Immature natural killer cell (primary cell): ENCODE measurements around the gene PARS2. TPM values are rescaled to one million over a fixed set of nuclear protein-coding genes. Genes with fewer than 3 reads are reported as not detected.

Experiments
- DNase-seq, 3 donors: peaks; one replicate each; pipeline ENCODE4 v3.0.0; 2022; ENCODE audit warnings: mixed read lengths in 1 of 3
- H3K27ac Mint-ChIP-seq, 6 donors: one replicate each; pipeline ENCODE4 v1.8.0; 2020; ENCODE audit warnings: mixed read lengths in 6 of 6, mild to moderate bottlenecking in 5 of 6, inconsistent platforms in 4 of 6, moderate library complexity in 3 of 6
- H3K27me3 Mint-ChIP-seq, 3 donors: one replicate each; pipeline ENCODE4 v1.8.0; 2020 to 2021; ENCODE audit warnings: low read depth in 3 of 3, mild to moderate bottlenecking in 3 of 3, mixed read lengths in 3 of 3, moderate library complexity in 3 of 3, inconsistent platforms in 1 of 3
- H3K36me3 Mint-ChIP-seq, 3 donors: one replicate each; pipeline ENCODE4 v1.8.0; 2020; ENCODE audit warnings: mixed read lengths in 3 of 3, inconsistent platforms in 2 of 3, mild to moderate bottlenecking in 2 of 3
- H3K4me1 Mint-ChIP-seq, 2 donors: one replicate each; pipeline ENCODE4 v1.8.0; 2020; ENCODE audit warnings: inconsistent platforms in 2 of 2, mild to moderate bottlenecking in 2 of 2, mixed read lengths in 2 of 2, moderate library complexity in 1 of 2
- H3K4me3 Mint-ChIP-seq, 5 donors: one replicate each; pipeline ENCODE4 v1.8.0; 2020; ENCODE audit warnings: mild to moderate bottlenecking in 5 of 5, mixed read lengths in 5 of 5, inconsistent platforms in 3 of 5, moderate library complexity in 3 of 5
- H3K9me3 Mint-ChIP-seq, 6 donors: one replicate each; pipeline ENCODE4 v1.8.0; 2020; ENCODE audit warnings: mild to moderate bottlenecking in 6 of 6, mixed read lengths in 6 of 6, inconsistent platforms in 4 of 6, moderate library complexity in 3 of 6
- polyA plus RNA-seq, 3 donors: library from polyadenylated mRNA; unstranded; fragments of 300-500 nt; fragmentation: Illumina TruSeq; gene quantifications; one replicate each; pipeline ENCODE4 v1.2.3, GENCODE V29; 2021

PARS2 gene
- polyA plus RNA-seq, 3 donors from 2014 or later: 0.89 to 4.0 (median 3.3) TPM

DNA sequence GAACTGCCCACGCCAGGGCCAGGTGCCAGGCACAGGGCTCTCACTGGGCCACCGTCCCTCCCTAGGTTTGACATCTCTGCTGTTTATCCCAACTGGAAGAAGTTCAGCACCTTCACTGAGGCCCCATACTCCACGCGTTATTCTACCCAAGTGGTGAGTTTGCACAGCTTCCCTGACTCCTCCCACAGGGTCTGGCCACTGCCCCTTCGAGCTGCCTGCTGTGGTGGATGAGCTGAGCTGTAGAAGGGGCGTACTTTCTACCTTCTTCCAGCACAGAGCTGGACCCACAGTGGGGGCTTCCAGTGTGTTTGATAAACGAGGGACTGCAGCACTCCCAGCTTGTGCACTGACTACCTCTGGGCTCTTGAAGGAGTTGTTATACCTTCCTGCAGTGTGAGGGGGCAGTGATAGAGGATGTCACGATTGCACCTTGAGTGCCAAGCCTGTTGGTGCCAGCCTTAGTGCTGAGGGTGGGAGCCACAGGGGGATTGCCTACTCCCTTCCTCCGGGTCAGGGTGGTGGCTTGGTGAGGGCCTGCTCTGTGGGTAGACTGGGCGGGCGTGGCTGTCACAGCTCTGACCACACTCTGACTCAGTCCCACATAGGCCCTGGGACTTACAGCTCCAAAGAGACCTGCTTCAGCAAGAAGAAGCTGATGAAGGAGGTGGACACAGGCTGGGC is 42.7 kb upstream of the PARS2 start:
- Mint-ChIP-seq H3K27me3 (peaks cover 0 to 8% (median 2%) of the 10 kb centered on the region in 3 donors), H3K9me3 (no peaks in the 10 kb centered on the region), H3K36me3 (peaks cover 4 to 10% (median 10%) of the 10 kb centered on the region in 3 donors), H3K4me3 (peak overlapping the region; percentile 84 to 97 (median 91)), H3K4me1 (peaks cover 83 to 88% of the 10 kb centered on the region in 2 donors), H3K27ac (peak overlapping the region; percentile 94 to 99 (median 96))
- DNase-seq: peak; percentile 87 to 90 (median 89)

DNA sequence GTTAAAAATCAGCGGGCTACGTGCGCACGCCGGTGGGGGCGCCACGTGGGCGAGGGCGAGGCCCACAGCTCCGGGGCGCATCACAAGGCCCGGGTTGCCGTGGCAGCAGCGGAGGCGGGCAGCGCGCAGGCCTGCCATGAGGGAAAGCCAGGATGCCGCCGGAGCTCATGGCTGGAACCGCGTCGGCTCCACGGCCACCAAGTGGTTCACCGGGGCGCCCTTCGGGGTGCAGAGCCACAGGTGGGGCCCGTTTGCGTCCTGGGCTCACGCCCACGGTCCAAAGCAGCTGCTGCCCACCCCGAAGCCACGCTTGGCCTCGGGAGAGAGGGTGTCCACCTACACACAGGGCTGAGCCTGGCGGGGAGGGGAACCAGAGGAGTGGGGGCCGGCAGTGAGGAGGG is 41.7 kb upstream of the PARS2 start:
- peaks cover 87 to 94% of the 10 kb centered on the region in 2 donors for H3K4me1 Mint-ChIP-seq

DNA sequence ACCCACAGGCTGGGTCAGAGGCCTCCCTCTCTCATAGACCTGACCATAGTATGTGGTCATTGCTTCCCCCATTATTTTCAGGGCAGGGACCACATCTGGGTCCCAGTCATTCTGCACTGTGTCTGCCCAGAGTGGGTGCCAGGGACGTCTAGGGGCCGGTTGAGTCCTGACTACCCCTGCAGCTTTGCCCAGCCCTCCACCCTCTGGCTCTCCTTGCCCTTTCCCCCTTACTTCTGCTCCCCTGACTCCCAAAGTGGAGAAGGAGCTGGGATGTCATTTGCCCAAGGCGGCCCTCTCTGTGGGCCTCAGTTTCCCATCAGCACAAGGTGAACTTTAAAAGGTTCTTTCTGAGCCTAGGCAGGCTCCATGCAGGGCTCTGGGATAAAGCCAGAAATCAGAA is 41.1 kb upstream of the PARS2 start:
- Mint-ChIP-seq H3K36me3 (peaks cover 0 to 4% (median under 1%) of the 10 kb centered on the region in 3 donors), H3K27ac (peak overlapping the region; percentile 92 to 96 (median 94)), H3K27me3 (peaks cover 0 to 7% (median 2%) of the 10 kb centered on the region in 3 donors), H3K4me3 (peak overlapping the region; percentile 40 to 79 (median 70)), H3K4me1 (peaks cover 82 to 89% of the 10 kb centered on the region in 2 donors), H3K9me3 (no peaks in the 10 kb centered on the region)
- DNase-seq: no peak

More for the DNA sequence above, 41.7 kb upstream of the PARS2 start:
- H3K27ac Mint-ChIP-seq: peak overlapping the region; percentile 87 to 97 (median 94)
- H3K9me3 Mint-ChIP-seq: no peaks in the 10 kb centered on the region
- peak overlapping the region in 1 of 5 donors; percentile 65 for H3K4me3 Mint-ChIP-seq
- H3K27me3 Mint-ChIP-seq: peaks cover 0 to 7% (median 2%) of the 10 kb centered on the region in 3 donors
- H3K36me3 Mint-ChIP-seq: peaks cover 0 to 6% (median 6%) of the 10 kb centered on the region in 3 donors
- DNase-seq: no peak

DNA sequence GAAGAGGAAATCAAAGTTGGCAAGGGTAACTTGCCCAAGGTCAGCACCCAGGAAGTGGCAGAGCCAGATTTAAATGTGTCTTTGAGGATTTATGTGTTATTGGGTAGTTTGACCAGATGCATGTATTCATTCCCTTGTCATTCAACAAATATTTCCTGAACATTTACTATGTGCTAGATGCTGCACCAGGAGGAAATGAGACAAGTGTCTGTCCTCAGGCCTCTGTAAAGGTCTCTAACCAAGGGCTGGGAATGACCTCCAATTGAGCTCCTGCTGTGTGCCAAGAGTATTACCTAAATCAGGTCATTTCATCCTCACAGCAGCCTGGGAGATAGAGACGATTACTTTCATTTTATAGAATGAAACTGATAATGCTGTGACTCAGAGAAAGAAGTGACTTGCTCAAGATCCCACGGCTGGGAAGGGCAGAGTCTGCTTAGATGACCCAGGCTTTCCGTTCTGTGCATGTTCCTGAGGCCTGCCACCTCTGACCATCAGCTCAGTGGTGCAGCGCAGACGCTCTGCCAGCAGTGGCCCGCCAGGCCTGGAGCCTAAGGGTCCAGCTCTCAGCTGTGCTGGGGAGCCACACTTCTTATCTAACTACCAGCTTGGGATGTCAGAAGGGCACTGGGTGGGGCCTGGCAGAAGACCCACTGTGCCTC is 40.3 kb upstream of the PARS2 start:
- Mint-ChIP-seq H3K9me3 (no peaks in the 10 kb centered on the region), H3K36me3 (no peaks in the 10 kb centered on the region), H3K4me3 (peak overlapping the region; percentile 63 to 79 (median 71)), H3K4me1 (peaks cover 81 to 88% of the 10 kb centered on the region in 2 donors), H3K27me3 (peaks cover 0 to 7% (median 2%) of the 10 kb centered on the region in 3 donors), H3K27ac (peak overlapping the region; percentile 92 to 96 (median 94))
- DNase-seq: peak in 2 of 3 donors; percentile 18 to 22

DNA sequence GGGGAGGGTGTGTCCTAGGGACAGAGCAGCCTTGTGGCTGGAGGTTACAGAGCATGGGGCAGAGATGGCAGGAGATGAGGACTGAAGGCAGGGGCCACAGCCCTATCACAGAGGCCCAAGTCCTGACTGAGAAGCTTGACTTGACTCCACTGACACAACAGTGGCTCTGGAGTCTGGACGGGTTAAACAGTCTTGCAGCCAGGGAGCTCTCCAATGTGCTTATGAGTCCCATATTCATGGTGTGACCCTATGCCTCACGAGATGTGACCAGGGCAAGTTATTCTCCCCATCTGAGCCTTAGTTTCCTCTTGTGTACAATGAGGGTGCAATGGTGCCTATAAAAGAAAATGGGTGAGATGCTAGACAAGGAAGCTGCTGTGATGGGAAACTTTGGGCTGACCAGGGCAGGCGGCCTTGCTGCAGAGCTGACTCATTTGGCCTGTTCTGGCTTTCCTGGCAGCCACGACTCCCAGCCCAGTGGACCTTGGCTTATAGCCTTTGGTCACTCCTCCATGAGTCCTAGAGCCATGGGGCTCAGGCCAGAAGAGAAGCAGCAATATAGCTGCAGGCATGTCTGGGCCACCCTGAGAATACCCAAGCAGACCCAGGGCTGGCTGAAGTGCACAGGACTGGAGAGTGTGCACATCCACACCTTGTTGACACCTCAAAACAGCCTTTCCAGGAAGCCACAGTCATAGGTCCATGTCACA is 39.6 kb upstream of the PARS2 start:
- H3K27me3 Mint-ChIP-seq: peaks cover 0 to 7% (median 2%) of the 10 kb centered on the region in 3 donors
- no peaks in the 10 kb centered on the region for H3K36me3 Mint-ChIP-seq
- H3K27ac Mint-ChIP-seq: peak overlapping the region; percentile 92 to 96 (median 94)
- DNase-seq: no peak
- H3K4me1 Mint-ChIP-seq: peaks cover 81 to 88% of the 10 kb centered on the region in 2 donors
- no peaks in the 10 kb centered on the region for H3K9me3 Mint-ChIP-seq
- peak overlapping the region; percentile 63 to 79 (median 71) for H3K4me3 Mint-ChIP-seq

DNA sequence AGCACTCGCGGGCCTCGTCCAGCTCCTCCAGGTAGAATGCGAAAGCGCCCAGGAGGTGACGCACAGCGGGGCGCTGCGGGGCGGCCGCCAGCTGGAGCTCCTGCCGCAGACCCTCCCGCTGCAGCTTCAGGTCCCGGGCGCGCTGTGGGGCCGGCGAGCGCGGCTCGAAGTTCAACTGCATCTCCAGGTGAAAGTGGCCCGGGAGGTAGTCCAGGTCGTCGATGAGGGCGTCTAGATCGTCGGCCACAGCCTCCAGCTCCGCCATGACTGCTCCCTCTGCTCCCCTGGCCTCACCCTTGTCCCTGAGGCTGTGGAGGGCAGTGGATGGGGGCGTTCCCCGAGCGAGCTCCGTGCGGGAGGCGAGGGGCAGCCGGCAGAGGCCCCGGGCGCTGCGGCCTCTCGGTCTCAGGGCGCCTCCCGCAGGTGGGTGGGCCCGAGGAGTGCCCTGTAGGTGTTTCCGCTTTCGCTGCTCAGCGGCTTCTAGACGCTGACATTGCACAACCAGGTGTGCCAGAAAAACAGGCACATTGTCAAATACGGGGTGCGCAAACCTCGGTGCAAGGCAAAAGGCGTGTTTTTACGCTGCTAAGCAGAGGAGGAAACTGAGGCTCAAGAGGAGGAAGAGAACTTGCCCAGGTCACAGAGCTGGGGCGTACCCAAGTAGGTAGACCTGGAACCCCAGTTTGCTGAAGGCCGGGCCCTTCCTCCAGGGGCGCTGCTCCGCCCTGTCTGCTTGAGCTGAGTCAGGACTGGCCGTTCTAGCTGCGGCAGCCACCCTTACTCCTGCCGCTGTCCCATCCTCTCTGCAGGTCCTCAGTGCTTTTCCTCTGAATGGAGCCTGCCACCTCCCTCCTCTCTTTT is 36.8 kb upstream of the PARS2 start, which contains the start of gene TTC22:
Gene TTC22, minus strand, starts transcription at position 425 of the 861 bp plus-strand sequence. Its CDS starts 160 bp downstream, at position 265.
- DNase-seq: peak; percentile 67 to 69 (median 67)
- Mint-ChIP-seq H3K27ac (peak within 1 kb of the TSS; percentile 93 to 97 (median 96)), H3K9me3 (no peaks in the 10 kb centered on the region)

DNA sequence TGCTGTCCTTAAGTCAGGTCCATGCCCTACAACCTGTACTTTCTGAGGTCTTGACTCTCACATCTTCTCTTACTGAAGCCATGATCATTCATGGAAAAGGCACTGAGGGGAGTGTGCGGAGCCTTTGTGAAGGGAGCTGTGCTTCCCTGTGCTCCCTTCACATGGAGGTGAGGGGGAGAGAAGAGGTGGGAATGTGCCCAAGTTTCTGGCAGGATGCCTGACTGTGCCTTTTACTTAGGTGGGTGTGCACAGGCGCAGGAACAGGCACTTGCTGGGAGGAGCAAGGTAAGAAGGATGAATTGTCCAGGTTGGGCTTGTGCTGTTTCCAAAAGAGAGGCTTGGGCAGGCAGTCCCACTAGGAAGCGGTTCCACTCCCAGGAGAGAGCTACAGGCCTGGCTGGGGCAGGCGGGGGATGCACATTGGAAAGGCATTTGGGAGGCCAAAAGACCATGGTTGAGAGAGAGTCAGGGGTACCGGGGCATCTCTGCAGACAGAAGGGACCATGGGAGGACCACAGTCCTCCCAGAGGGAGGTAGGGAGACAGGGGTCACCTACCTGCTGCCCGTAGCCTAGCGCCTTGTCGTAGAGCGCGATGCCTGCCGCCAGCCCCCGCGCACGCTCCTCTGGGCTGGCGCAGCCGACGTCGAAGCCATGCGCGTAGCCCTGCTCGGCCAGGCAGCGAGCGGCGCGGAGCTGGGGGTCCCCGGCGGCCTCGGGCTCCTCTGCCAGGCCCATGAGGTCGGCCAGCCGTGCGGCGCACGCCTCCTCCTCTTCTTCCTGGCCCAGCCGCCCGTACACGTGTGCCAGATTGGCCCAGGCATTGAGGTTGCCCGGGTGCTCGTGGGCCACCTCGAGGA is 35.9 kb upstream of the PARS2 start:
- peak overlapping the region; percentile 90 to 97 (median 95) for H3K27ac Mint-ChIP-seq
- peak overlapping the region; percentile 94 to 97 (median 97) for H3K4me3 Mint-ChIP-seq
- H3K27me3 Mint-ChIP-seq: peaks cover 0 to 1% (median 0%) of the 10 kb centered on the region in 3 donors
- H3K4me1 Mint-ChIP-seq: peaks cover 82 to 90% of the 10 kb centered on the region in 2 donors
- no peak for DNase-seq
- no peaks in the 10 kb centered on the region for H3K9me3 Mint-ChIP-seq
- peaks cover 0 to 5% (median 5%) of the 10 kb centered on the region in 3 donors for H3K36me3 Mint-ChIP-seq

More for the DNA sequence above, 36.8 kb upstream of the PARS2 start, which contains the start of gene TTC22:
- Mint-ChIP-seq H3K4me1 (peaks cover 78 to 88% of the 10 kb centered on the region in 2 donors), H3K27me3 (peaks cover 0 to 1% (median 0%) of the 10 kb centered on the region in 3 donors), H3K4me3 (peak within 1 kb of the TSS; percentile 94 to 97 (median 97)), H3K36me3 (peaks cover 0 to 5% (median 3%) of the 10 kb centered on the region in 3 donors)

DNA sequence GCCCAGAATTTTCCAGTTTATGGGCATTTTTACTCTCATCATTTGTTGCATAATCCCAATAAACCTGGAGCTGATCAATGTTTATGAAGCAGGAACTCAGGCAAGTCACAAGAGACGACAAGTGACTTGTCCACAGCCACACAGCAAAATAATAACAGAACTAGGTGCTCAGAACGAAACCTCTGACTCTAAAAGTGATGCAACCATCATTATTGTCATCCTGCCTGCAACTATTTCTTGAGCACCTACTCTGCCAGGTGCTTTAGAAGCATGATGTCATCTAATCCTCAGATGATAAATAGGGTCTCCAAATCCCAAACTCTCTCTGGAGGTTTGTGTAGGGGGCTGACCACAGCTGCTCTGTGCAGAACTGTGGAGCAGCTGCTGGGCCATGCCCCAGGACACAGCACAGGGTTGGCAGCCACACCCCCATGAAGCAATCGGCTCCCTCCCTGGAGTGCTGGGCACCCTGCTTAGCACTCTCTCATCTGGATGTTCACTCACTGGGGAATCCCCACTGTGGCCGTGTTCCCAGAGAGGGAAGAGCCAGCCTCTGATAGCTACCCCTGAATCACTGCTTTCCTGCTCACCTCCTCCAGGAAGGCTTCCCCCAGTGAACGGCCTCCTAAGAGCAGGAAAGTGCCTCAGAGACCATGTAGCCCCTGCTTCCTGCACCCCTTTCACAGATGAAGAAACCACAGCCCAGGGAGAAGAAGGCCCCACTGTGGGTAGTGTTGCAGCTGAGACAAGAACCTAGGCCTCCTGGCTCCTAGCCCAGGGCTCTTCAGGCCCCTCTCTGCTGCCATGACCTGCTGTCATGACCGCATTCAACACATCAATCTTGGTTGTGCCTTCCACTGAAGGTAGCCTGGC is 34.7 kb upstream of the PARS2 start:
- Mint-ChIP-seq H3K36me3 (peaks cover 0 to 5% (median 5%) of the 10 kb centered on the region in 3 donors), H3K9me3 (no peaks in the 10 kb centered on the region), H3K27me3 (peaks cover 0 to 1% (median 0%) of the 10 kb centered on the region in 3 donors), H3K4me1 (peaks cover 81 to 90% of the 10 kb centered on the region in 2 donors), H3K27ac (peak overlapping the region; percentile 78 to 97 (median 94)), H3K4me3 (peak overlapping the region; percentile 84 to 97 (median 95))
- peak in 1 of 3 donors; percentile 33 for DNase-seq

DNA sequence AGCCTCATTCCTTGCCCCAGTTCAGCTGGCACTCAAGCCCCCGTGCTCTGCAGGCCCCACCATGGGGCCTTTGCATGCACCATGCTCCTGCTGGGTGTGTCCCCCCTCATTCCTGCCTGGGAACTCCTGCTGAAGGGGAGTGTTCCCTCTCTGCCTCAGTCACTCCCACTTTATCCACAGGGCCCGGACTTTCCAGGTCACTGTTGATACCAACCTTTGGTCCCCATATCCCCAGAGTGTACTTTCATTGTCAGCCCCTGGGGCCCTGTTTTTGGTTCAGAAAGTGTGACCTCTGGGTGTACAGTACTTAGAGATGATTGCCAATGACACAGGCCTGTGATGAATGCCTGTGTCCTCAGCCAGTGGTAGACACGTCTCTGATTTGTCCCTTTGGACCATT is 33.9 kb upstream of the PARS2 start:
- Mint-ChIP-seq H3K36me3 (peaks cover 0 to 5% (median 5%) of the 10 kb centered on the region in 3 donors), H3K4me1 (peaks cover 77 to 89% of the 10 kb centered on the region in 2 donors), H3K27me3 (peaks cover 0 to 1% (median 0%) of the 10 kb centered on the region in 3 donors), H3K9me3 (no peaks in the 10 kb centered on the region), H3K27ac (peak overlapping the region; percentile 73 to 97 (median 94)), H3K4me3 (peak overlapping the region; percentile 84 to 97 (median 95))
- no peak for DNase-seq

DNA sequence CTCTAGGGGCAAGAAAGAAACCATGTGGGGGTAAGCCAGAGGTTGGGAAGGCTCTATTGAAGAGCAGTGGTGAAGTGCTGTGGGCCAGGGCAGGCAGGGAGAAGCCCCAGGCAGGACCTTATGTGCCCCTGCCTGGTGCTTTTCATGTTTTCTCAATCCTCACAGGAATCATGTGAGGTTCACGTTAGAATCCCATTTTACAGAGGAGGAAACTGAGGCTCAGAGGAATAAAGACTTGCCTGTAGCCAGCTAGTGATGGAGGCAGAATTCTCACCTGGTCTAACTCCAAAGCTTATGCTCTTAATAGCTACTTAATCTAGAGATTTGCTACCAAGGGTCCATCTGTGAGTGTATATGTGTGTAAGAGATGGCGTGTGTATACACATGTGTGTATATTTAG is 32.6 kb upstream of the PARS2 start:
- Mint-ChIP-seq H3K4me1 (peaks cover 71 to 81% of the 10 kb centered on the region in 2 donors), H3K27me3 (peaks cover 0 to 1% (median 0%) of the 10 kb centered on the region in 3 donors), H3K9me3 (no peaks in the 10 kb centered on the region), H3K4me3 (peak overlapping the region in 3 of 5 donors; percentile 15 to 60 (median 42)), H3K27ac (peak overlapping the region; percentile 64 to 93 (median 76)), H3K36me3 (peaks cover 3 to 10% (median 8%) of the 10 kb centered on the region in 3 donors)
- DNase-seq: no peak

DNA sequence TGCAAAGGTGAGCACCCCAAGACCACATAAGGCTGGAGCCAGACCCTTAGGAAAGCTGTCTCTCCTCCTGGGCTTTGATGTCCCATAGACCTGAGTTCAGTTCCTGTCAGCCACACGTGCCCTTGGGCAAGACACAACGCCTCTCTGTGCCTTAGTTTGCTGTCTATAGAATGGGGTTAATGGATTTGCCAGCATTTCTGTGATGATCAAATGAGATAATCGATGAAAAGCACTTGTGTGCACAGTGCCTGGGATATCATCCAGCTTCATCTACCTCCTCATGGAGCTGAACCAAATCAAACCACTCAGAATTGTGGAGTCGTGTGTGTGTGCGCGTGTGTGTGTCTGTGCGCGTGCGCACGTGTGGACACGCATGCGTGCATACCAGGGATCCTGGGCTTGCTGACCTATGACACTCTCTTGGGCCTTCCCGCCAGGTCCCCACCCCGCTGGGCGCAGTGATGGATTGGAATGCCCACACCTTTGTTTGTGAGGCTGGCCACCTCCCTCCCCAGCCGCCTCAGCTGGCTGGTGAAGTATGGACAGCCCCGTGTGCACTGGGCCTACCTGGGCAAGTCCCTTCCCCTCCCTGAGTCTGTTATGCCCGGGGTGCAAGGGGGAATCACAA is 31.6 kb upstream of the PARS2 start:
- peak overlapping the region; percentile 62 to 82 (median 72) for H3K27ac Mint-ChIP-seq
- DNase-seq: no peak

More for the DNA sequence above, 31.6 kb upstream of the PARS2 start:
- Mint-ChIP-seq H3K4me1 (peaks cover 63 to 79% of the 10 kb centered on the region in 2 donors), H3K4me3 (no peak overlapping the region), H3K27me3 (no peaks in the 10 kb centered on the region), H3K9me3 (no peaks in the 10 kb centered on the region), H3K36me3 (peaks cover 6 to 17% (median 14%) of the 10 kb centered on the region in 3 donors)
